Adrenal gland (tissue), 5 donors: ENCODE data around the gene ADIPOR2.

Experiments
- POLR2A ChIP-seq, 2 donors: fragments of 450-650 bp; IDR thresholded peaks; one replicate each; pipeline ENCODE4 v1.6.1; 2017; ENCODE audit warnings: antibody characterized with exemption in 2 of 2, mild to moderate bottlenecking in 2 of 2, moderate library complexity in 1 of 2
- TF ChIP-seq, protein P1 (sequence below), 6 experiments: fragments of 450-650 bp in 4 of 6; fragments of 200-600 bp in 2 of 6; sonication (generic) in 1 of 6; IDR thresholded peaks; 1 replicate in 5 of 6; 2 replicates in 1 of 6; pipeline versions ENCODE4 v1.5.1 to v1.8.0; 2016 to 2021; ENCODE audit warnings: antibody characterized with exemption in 6 of 6, mild to moderate bottlenecking in 2 of 6, moderate library complexity in 1 of 6
- donor health status: DM: no; HTN: no; CAD: no.

DNA sequence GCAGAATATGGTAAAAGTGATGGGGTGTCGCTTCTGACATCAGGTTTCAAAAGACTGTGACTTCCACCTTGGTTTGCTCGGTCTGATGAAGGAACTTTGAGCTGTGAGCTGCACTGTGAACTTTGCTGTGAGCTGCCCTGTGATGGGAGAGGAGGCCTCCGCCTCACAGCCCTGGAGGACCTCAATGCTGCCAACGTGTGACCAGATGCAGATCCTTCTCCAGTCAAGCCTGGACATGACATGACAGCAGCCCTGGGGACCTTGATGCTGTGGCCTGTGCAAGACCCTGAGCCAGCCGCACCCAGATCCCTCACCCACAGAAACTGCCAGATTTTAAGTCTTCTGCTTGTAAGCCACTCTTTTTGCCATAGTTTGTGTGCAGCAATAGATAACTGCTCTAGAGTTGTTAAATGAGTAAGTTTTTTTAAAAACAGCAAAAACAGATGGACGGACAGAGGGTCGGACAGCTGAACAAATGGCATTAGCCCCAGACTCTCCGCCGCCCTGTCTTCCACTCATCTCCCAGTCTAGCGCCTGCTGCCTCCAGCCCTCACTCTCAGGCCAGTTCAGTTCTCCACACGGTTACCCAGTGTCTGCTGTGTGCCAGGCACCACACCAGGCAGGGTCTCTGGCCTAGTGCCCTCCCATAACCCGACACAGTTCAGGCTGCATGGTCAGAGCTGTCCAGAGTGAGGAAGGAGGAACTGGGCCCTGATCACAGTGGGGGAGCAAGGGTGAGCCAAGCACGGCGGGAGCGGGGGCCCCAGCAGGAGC is 116.4 kb downstream of the ADIPOR2 start:
- TF ChIP-seq, protein P1, sequence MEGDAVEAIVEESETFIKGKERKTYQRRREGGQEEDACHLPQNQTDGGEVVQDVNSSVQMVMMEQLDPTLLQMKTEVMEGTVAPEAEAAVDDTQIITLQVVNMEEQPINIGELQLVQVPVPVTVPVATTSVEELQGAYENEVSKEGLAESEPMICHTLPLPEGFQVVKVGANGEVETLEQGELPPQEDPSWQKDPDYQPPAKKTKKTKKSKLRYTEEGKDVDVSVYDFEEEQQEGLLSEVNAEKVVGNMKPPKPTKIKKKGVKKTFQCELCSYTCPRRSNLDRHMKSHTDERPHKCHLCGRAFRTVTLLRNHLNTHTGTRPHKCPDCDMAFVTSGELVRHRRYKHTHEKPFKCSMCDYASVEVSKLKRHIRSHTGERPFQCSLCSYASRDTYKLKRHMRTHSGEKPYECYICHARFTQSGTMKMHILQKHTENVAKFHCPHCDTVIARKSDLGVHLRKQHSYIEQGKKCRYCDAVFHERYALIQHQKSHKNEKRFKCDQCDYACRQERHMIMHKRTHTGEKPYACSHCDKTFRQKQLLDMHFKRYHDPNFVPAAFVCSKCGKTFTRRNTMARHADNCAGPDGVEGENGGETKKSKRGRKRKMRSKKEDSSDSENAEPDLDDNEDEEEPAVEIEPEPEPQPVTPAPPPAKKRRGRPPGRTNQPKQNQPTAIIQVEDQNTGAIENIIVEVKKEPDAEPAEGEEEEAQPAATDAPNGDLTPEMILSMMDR (IDR thresholded peaks at IDR 0.05) = no peak
- TF ChIP-seq POLR2A (IDR thresholded peaks at IDR 0.05) = no peak
